Measurements from ENCODE around the gene PLOD1. TPM values are rescaled to one million over a fixed set of nuclear protein-coding genes. Genes with fewer than 3 reads are reported as not detected.

PLOD1 gene
- total RNA-seq, 2 experiments from 2014 or later: 17.6 to 20.8 TPM

DNA sequence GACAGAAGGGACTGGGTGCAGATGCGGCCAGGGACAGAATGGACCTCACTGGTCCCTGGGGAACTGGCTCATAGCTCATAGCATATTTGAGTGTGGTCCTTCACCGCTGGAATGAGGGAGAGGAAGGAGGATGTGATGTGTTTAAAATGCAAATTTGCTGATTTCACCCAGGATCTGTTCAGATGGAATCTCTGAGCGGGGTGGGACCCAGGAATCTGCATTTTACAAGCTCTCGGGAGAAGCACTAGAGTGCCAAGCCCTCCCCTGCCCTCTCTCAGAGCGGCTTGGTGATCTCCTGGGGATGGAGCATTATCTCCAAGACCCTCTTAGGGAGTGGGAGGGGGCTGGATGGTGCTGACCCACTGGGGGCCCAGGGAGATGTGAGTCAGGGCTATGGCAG is 22.9 kb downstream of the PLOD1 start:
- CTCF ChIA-PET: interaction anchor here (0.6 kb wide), 1 partner anchor 167 kb away, joined by 3 read pairs; no protein-coding TSS in a partner anchor
- H3K4me3 Mint-ChIP-seq: no peak overlapping the region

GRCh38 chr1:11957897-11958296 is 23.4 kb downstream of the PLOD1 start:
- ATAC-seq (no peak), DNase-seq (no peak)
- no peak overlapping the region for H3K27ac Mint-ChIP-seq
- no peak overlapping the region for H3K4me3 Mint-ChIP-seq
- no peaks in the 10 kb centered on the region for H3K9me3 Mint-ChIP-seq (ENCODE audit: low read depth)
- no peaks in the 10 kb centered on the region for H3K4me1 Mint-ChIP-seq
- CTCF ChIA-PET: interaction anchor here (0.6 to 0.8 kb wide), 2 partner anchors 46 to 167 kb away, joined by 3 read pairs; no protein-coding TSS in a partner anchor
- H3K27me3 Mint-ChIP-seq: no peaks in the 10 kb centered on the region
- no peaks in the 10 kb centered on the region for H3K36me3 Mint-ChIP-seq

More for the DNA sequence above, 22.9 kb downstream of the PLOD1 start:
- Mint-ChIP-seq H3K36me3 (no peaks in the 10 kb centered on the region), H3K27me3 (no peaks in the 10 kb centered on the region), H3K4me1 (no peaks in the 10 kb centered on the region), H3K27ac (no peak overlapping the region), H3K9me3 (ENCODE audit: low read depth) (no peaks in the 10 kb centered on the region)
- DNase-seq: no peak
- ATAC-seq: no peak

GRCh38 chr1:11960276-11960675 is 25.8 kb downstream of the PLOD1 start:
- CTCF ChIA-PET: interaction anchor here (1.5 kb wide), 1 partner anchor 122 kb away, joined by 3 read pairs; no protein-coding TSS in a partner anchor
- no peak for DNase-seq
- Mint-ChIP-seq H3K36me3 (peaks cover 4% of the 10 kb centered on the region), H3K4me3 (no peak overlapping the region), H3K9me3 (ENCODE audit: low read depth) (no peaks in the 10 kb centered on the region), H3K27ac (no peak overlapping the region), H3K27me3 (no peaks in the 10 kb centered on the region), H3K4me1 (no peaks in the 10 kb centered on the region)
- ATAC-seq: no peak

DNA sequence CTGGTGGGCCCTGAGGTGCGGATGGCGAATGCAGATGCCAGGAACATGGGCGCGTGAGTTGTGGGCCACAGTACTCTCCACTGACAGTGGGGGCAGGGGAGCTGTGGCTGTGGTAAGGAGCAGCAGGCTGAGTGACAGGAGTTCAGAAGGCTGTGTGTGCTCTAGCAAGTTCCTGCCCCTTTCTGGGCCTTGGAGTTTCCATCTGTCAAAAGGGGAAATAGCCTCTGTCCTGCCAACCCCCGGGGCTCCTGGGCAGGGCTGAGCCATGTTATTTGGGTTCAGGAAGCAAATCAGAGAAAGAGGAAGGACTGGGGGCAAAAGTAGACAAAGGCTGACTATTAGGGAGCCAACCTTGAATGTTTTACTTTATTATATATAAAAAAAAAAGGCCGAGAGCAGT is 26.2 kb downstream of the PLOD1 start:
- no peak for DNase-seq
- Mint-ChIP-seq H3K27me3 (no peaks in the 10 kb centered on the region), H3K4me3 (no peak overlapping the region), H3K36me3 (peaks cover 4% of the 10 kb centered on the region), H3K27ac (no peak overlapping the region), H3K4me1 (no peaks in the 10 kb centered on the region), H3K9me3 (ENCODE audit: low read depth) (no peaks in the 10 kb centered on the region)
- ATAC-seq: no peak
- CTCF ChIA-PET: interaction anchor here (1.5 kb wide), 1 partner anchor 122 kb away, joined by 3 read pairs; no protein-coding TSS in a partner anchor

DNA sequence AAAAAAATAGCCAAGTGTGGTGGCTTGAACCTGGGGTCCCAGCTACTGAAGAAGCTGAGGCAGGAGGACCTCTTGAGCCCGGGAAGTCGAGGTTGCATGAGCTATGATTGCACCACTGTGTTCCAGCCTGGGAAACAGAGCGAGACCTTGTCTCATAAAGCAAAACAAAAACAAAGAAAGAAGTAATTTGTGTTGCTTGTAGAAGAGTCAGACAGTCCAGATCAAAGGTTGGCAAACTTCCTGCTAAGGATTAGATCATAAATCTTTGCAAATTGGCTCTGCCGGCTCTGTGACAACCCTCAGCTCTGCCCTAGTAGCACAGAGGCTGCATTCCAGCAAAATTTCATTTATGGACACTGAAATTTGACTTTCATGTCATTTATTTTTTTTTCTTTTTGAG is 26.7 kb downstream of the PLOD1 start:
- Mint-ChIP-seq H3K4me3 (no peak overlapping the region), H3K36me3 (peaks cover 4% of the 10 kb centered on the region), H3K9me3 (ENCODE audit: low read depth) (no peaks in the 10 kb centered on the region), H3K4me1 (no peaks in the 10 kb centered on the region), H3K27ac (no peak overlapping the region), H3K27me3 (no peaks in the 10 kb centered on the region)
- CTCF ChIA-PET: interaction anchor here (1.5 kb wide), 1 partner anchor 123 kb away, joined by 3 read pairs; no protein-coding TSS in a partner anchor
- DNase-seq (no peak), ATAC-seq (no peak)

- H3K36me3 Mint-ChIP-seq: peaks cover 4% of the 10 kb centered on the region
- no peaks in the 10 kb centered on the region for H3K9me3 Mint-ChIP-seq (ENCODE audit: low read depth)
- no peak overlapping the region for H3K4me3 Mint-ChIP-seq
- H3K27me3 Mint-ChIP-seq: no peaks in the 10 kb centered on the region
- CTCF ChIA-PET: no interaction called here
- H3K4me1 Mint-ChIP-seq: no peaks in the 10 kb centered on the region
- no peak overlapping the region for H3K27ac Mint-ChIP-seq
- no peak for DNase-seq
- ATAC-seq: no peak
Observed at GRCh38 chr1:11963622-11964021, 29.1 kb downstream of the PLOD1 start.

GRCh38 chr1:11964656-11965055 is 30.1 kb downstream of the PLOD1 start:
- Mint-ChIP-seq H3K36me3 (peaks cover 4% of the 10 kb centered on the region), H3K27ac (no peak overlapping the region), H3K27me3 (no peaks in the 10 kb centered on the region), H3K4me3 (no peak overlapping the region), H3K4me1 (no peaks in the 10 kb centered on the region), H3K9me3 (ENCODE audit: low read depth) (no peaks in the 10 kb centered on the region)
- DNase-seq (no peak), ATAC-seq (no peak)
- CTCF ChIA-PET: no interaction called here

DNA sequence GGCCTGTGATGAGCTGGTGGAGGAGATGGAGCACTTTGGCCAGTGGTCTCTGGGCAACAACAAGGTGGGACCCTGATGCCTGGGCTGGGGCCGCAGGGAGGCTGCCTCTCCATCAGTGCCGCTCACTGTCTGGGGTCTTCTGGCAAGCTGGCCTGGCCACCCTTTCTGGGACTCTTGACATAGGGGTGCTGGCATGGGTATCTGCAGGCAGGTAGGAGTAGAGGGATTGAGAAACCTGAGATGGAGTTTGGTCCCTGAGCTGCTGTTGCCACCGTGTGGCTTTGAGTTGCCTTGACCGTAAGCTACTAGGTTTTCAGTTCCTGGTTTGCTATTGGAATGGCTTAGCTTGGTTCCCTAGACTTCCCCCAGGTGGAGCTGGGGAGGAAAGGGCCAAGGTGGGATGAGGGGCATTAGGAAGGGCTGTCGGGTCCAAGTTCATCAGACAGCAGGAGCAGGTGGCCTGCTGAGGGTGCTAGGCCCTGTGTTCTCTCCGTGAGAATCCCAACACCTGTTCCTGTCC is 32.6 kb downstream of the PLOD1 start:
- Mint-ChIP-seq H3K4me1 (peaks cover 5% of the 10 kb centered on the region), H3K36me3 (peaks cover 4% of the 10 kb centered on the region), H3K27ac (no peak overlapping the region), H3K27me3 (no peaks in the 10 kb centered on the region), H3K4me3 (no peak overlapping the region), H3K9me3 (ENCODE audit: low read depth) (no peaks in the 10 kb centered on the region)
- ATAC-seq (peak; percentile 51), DNase-seq (no peak)
- CTCF ChIA-PET: interaction anchor here (0.6 to 1.4 kb wide), 7 partner anchors 13 to 129 kb away, joined by 3 to 8 read pairs (median 4); partner anchors contain the start of gene MFN2

GRCh38 chr1:11970441-11971185 is 36.1 kb downstream of the PLOD1 start:
- CTCF ChIA-PET: interaction anchor here (1.2 to 1.3 kb wide), 3 partner anchors 9 to 132 kb away, joined by 3 to 4 read pairs (median 3); partner anchors contain the start of gene MFN2
- Mint-ChIP-seq H3K4me1 (peaks cover 32% of the 10 kb centered on the region), H3K36me3 (peaks cover 6% of the 10 kb centered on the region), H3K9me3 (ENCODE audit: low read depth) (no peaks in the 10 kb centered on the region), H3K4me3 (no peak overlapping the region), H3K27me3 (no peaks in the 10 kb centered on the region), H3K27ac (no peak overlapping the region)
- DNase-seq (no peak), ATAC-seq (no peak)

DNA sequence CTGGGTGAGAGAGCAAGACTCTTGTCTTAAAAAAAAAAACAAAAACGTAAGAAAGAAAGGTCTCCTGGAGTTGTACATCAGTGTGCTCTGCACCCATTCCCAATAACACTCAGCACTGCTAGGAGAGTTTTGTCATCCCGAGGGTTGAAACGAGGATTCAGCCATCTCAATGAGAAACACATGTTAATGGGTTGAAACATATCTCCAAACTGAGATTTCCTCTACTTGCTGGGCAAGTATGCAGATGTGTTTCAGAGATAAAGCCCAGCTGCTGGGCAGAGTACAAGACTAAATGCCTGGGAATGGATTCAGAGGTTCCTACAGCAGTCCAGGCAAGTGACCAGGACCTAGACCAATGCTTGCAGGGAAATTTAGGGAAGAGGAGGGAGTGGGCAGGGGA is 43.1 kb downstream of the PLOD1 start:
- DNase-seq (no peak), ATAC-seq (no peak)
- Mint-ChIP-seq H3K27me3 (no peaks in the 10 kb centered on the region), H3K9me3 (ENCODE audit: low read depth) (no peaks in the 10 kb centered on the region), H3K4me3 (no peak overlapping the region), H3K27ac (no peak overlapping the region), H3K36me3 (peaks cover 9% of the 10 kb centered on the region), H3K4me1 (peaks cover 48% of the 10 kb centered on the region)
- CTCF ChIA-PET: no interaction called here

DNA sequence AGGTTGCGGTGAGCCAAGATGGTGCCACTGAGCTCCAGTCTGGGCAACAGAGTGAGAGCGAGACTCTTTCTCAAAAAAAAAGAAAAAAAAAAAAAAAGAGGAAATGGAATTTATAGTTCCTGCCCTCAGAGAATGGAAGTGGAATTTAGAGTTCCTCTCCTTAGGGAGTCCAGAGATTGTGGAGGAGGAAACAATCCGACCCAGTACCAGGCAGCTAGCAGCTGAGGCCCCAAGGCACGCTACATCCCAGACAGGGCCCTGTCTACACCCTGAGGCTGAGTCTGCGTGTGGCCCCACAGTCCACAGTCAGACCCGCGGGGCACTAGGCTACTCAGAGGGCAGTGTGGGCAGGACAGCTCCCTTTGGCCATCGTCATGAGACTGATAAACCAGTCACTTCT is 43.8 kb downstream of the PLOD1 start:
- H3K4me1 Mint-ChIP-seq: peaks cover 46% of the 10 kb centered on the region
- H3K27me3 Mint-ChIP-seq: no peaks in the 10 kb centered on the region
- CTCF ChIA-PET: no interaction called here
- no peak overlapping the region for H3K27ac Mint-ChIP-seq
- DNase-seq (no peak), ATAC-seq (no peak)
- H3K4me3 Mint-ChIP-seq: no peak overlapping the region
- peaks cover 10% of the 10 kb centered on the region for H3K36me3 Mint-ChIP-seq
- H3K9me3 Mint-ChIP-seq (ENCODE audit: low read depth): no peaks in the 10 kb centered on the region

DNA sequence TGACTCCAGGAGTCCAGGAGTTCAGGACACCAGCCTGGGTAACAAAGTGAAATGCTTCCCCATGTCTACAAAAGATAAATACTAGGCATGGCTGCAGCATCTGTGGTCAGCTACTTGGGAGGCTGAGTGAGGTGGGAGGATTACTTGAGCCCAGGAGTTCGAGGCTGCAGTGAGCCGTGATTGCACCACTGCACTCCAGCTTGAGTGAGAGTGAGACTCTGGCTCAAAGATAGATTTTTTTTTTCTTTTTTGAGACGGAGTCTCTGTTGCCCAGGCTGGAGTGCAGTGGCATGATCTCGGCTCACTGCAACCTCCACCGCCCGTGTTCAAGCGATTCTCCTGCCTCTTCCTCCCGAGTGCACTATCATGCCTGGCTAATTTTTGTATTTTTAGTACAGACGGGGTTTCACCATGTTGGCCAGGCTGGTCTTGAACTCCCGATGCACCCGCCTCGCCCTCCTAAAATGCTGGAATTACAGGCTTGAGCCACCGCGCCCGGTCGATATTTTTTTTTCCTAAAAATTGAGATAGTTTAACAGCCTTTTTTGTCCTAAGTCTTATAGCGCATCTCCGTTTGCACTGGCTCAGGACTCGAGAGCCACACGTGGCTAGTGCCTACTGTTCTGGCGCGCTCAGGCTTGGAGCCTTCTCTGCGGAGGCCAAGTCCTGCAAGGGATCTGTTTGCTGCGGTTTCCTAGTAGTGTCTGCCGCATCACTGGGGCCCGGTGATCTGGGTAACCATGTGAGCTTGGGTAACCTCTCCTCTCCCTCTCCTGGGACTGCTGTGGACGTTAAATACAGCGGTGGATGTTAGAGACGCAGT is 44.7 kb downstream of the PLOD1 start:
- ATAC-seq (no peak), DNase-seq (no peak)
- CTCF ChIA-PET: interaction anchor here (0.6 to 1.4 kb wide), 6 partner anchors 9 to 208 kb away, joined by 3 to 6 read pairs (median 4); partner anchors contain the start of genes CLCN6 and MTHFR
- Mint-ChIP-seq H3K27ac (peak overlapping the region; percentile 84), H3K36me3 (peaks cover 13% of the 10 kb centered on the region), H3K9me3 (ENCODE audit: low read depth) (no peaks in the 10 kb centered on the region), H3K4me1 (peaks cover 47% of the 10 kb centered on the region), H3K27me3 (no peaks in the 10 kb centered on the region), H3K4me3 (peak overlapping the region; percentile 99)

All from activated CD8-positive, alpha-beta memory T cell treated with anti-CD3 and anti-CD28 coated beads, Interleukin-2, amount 10 ng/mL, durations not matched to agents 7 days and 5 days (primary cell).